ENCODE results near the gene ENO3. TPM values are rescaled to one million over a fixed set of nuclear protein-coding genes. Genes with fewer than 3 reads are reported as not detected.

ENO3 gene
- total RNA-seq, 1 experiment from 2014 or later: 24.6 TPM

GRCh38 chr17:4933646-4934045, 17.3 kb upstream of the ENO3 start:
- intact Hi-C loops (cut with micrococcal nuclease): loop anchor here (2.0 kb wide), 1 partner anchor 13 kb away; no protein-coding TSS in a partner anchor
- H3K4me2 ChIP-seq (ENCODE audit: low read length): peak overlapping the region; percentile 56; the same call in 1 of the 2 replicates
- BruUV-seq (replicated peaks): no TSS peak

More at GRCh38 chr17:4933646-4934045, 17.3 kb upstream of the ENO3 start:
- ChIA-PET RAD21 (ENCODE audit: low non-redundant PET in 1 of 2, low total read pairs in 2 of 2, uncharacterized antibody in 2 of 2, unreplicated experiment in 2 of 2) (no interaction called here), POLR2A (interaction anchor here (0.7 kb wide), 1 partner anchor 1724 kb away, joined by 3 read pairs; no protein-coding TSS in a partner anchor), CTCF (no interaction called here)
- TF ChIP-seq CBX3 (IDR thresholded peaks at IDR 0.05; ENCODE audit: low read depth) (no peak), CTCF (IDR thresholded peaks at IDR 0.05 in 2 of 3, conservative IDR thresholded peaks at IDR 0.05 in 1 of 3; ENCODE audit: borderline replicate concordance in 1 of 3, insufficient read depth in 1 of 3, low read depth in 2 of 3, low read length in 2 of 3) (no peak), REST (IDR thresholded peaks at IDR 0.05; ENCODE audit: low read depth) (no peak), EZH2phosphoT487 (IDR thresholded peaks at IDR 0.05; ENCODE audit: borderline replicate concordance) (no peak), FOSL1 (IDR thresholded peaks at IDR 0.05; ENCODE audit: low read depth) (no peak), EGR1 (IDR thresholded peaks at IDR 0.05; ENCODE audit: low read depth) (no peak), ZFX (IDR thresholded peaks at IDR 0.05) (no peak), ZNF274 (IDR thresholded peaks at IDR 0.05; ENCODE audit: low read depth, low read length) (no peak), ELF1 (IDR thresholded peaks at IDR 0.05; ENCODE audit: borderline replicate concordance, low read depth) (no peak), CEBPB (IDR thresholded peaks at IDR 0.05; ENCODE audit: low read depth) (no peak), SRF (IDR thresholded peaks at IDR 0.05; ENCODE audit: low read depth) (no peak), EZH2 (IDR thresholded peaks at IDR 0.05) (no peak), SP1 (IDR thresholded peaks at IDR 0.05; ENCODE audit: low read depth) (no peak), POLR2AphosphoS5 (IDR thresholded peaks at IDR 0.05; ENCODE audit: low read depth, low read length) (no peak), RAD21 (IDR thresholded peaks at IDR 0.05; ENCODE audit: low read depth) (no peak), MAX (IDR thresholded peaks at IDR 0.05) (no peak), TCF7L2 (IDR thresholded peaks at IDR 0.05; ENCODE audit: borderline replicate concordance, extremely low read depth, insufficient read depth, insufficient read length) (no peak), SIN3A (IDR thresholded peaks at IDR 0.05; ENCODE audit: low read depth) (no peak)
- ATAC-seq (0 out of 2 replicates have a peak, but pooled peaks have one; percentile 2), DNase-seq (ENCODE audit: low read depth, low spot score) (no peak)
- no peak overlapping the region for H3K9ac ChIP-seq (ENCODE audit: low read length)
- no peak overlapping the region for H2AFZ ChIP-seq (ENCODE audit: low read depth, low read length, poor library complexity, severe bottlenecking)
- peaks cover 9 to 17% of the 10 kb centered on the region in 2 experiments for H3K4me1 ChIP-seq (ENCODE audit: control insufficient read depth in 1 of 2, insufficient read depth in 2 of 2, low read length in 2 of 2)
- H3K27ac ChIP-seq (ENCODE audit: low read depth, low read length): no peak overlapping the region
- no peaks in the 10 kb centered on the region for H3K27me3 ChIP-seq (ENCODE audit: insufficient read depth, low read length)
- no peak overlapping the region for H3K4me3 ChIP-seq (replicated peaks in 1 of 2; ENCODE audit: low read depth in 1 of 2, low read length in 2 of 2)
- H3K79me2 ChIP-seq (ENCODE audit: insufficient read depth, low read length): peaks cover 11% of the 10 kb centered on the region
- no peaks in the 10 kb centered on the region for H3K9me3 ChIP-seq (ENCODE audit: control insufficient read depth in 1 of 2, insufficient read depth in 1 of 2, low read depth in 1 of 2, low read length in 2 of 2)
- H4K20me1 ChIP-seq (ENCODE audit: insufficient read depth): no peaks in the 10 kb centered on the region
- H3K36me3 ChIP-seq (ENCODE audit: control insufficient read depth in 1 of 2, insufficient read depth in 2 of 2, low read length in 2 of 2): peaks cover 0 to 17% of the 10 kb centered on the region in 2 experiments; a peak in 1 of 4 replicates
- H3K9me2 ChIP-seq (ENCODE audit: insufficient read depth): no peaks in the 10 kb centered on the region
